Fibroblast of lung (primary cell): ENCODE data around the gene TPPP.

Experiments
- EZH2 ChIP-seq: IDR thresholded peaks from 2 replicates; pipeline ENCODE4 v1.5.1; 2012; ENCODE audit warnings: low read length, control low read depth, mild to moderate bottlenecking; ENCODE audit errors: missing control alignments
- TF ChIP-seq, protein P1 (sequence below), 2 donors: IDR thresholded peaks in 1 of 2; conservative IDR thresholded peaks in 1 of 2; 1 replicate in 1 of 2; 2 replicates in 1 of 2; pipeline ENCODE4 v1.5.1; 2011 to 2012; ENCODE audit warnings: low read length in 2 of 2, control low read depth in 1 of 2, inconsistent platforms in 1 of 2, low read depth in 1 of 2, mild to moderate bottlenecking in 1 of 2

DNA sequence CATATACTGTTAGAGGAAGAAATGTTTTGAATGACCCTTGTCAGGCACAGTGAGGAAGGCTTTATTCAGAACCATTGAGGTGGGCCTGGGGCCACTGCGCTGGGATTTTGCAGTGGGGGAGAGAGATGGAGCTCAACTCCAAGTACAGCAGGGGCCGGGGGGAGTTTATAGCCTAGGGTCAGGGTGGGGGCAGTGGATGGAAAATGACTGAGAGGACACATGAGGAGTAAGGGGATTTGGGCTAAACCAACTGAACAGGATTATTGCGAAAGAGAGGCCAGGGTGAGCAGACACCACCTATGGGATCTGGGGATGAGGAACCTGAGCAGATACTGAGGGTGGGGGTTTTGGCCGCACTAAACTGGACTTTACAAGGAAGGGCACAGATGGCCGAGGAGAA, 74.7 kb downstream of the TPPP start:
- TF ChIP-seq, protein P1, sequence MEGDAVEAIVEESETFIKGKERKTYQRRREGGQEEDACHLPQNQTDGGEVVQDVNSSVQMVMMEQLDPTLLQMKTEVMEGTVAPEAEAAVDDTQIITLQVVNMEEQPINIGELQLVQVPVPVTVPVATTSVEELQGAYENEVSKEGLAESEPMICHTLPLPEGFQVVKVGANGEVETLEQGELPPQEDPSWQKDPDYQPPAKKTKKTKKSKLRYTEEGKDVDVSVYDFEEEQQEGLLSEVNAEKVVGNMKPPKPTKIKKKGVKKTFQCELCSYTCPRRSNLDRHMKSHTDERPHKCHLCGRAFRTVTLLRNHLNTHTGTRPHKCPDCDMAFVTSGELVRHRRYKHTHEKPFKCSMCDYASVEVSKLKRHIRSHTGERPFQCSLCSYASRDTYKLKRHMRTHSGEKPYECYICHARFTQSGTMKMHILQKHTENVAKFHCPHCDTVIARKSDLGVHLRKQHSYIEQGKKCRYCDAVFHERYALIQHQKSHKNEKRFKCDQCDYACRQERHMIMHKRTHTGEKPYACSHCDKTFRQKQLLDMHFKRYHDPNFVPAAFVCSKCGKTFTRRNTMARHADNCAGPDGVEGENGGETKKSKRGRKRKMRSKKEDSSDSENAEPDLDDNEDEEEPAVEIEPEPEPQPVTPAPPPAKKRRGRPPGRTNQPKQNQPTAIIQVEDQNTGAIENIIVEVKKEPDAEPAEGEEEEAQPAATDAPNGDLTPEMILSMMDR (conservative IDR thresholded peaks at IDR 0.05 in 1 of 2, IDR thresholded peaks at IDR 0.05 in 1 of 2; ENCODE audit: low read depth in 1 of 2, low read length in 2 of 2) = no peak
- no peak for TF ChIP-seq EZH2
